ENCODE measurements around the gene SLC22A7.

Gene SLC22A7

GRCh38 chr6:43282636-43283513, 15.2 kb upstream of the SLC22A7 start:
- DNase-seq (ENCODE audit: low read depth, low spot score), result no peak

- no peak for DNase-seq (ENCODE audit: low read depth, low spot score)
Measured at GRCh38 chr6:43283514-43283901, 14.6 kb upstream of the SLC22A7 start.

DNA sequence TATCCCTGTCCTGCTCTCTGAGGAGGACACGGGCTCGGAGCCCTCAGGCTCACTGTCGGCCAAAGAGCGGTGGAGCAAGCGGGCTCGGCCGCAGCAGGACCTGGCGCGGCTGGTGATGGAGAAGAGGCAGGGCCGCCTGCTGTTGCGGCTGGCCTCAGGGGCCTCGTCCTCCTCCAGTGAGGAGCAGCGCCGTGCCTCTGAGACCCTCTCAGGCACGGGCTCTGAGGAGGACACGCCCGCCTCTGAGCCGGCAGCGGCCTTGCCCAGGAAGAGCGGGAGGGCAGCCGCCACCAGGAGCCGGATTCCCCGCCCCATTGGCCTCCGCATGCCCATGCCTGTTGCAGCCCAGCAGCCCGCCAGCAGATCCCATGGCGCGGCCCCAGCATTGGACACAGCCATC, 14.2 kb upstream of the SLC22A7 start:
- no peak for DNase-seq (ENCODE audit: low read depth, low spot score)

- no peak for DNase-seq (ENCODE audit: low read depth, low spot score)
Measured at GRCh38 chr6:43284991-43285781, 12.9 kb upstream of the SLC22A7 start.

GRCh38 chr6:43285832-43286231, 12.2 kb upstream of the SLC22A7 start:
- no peak for DNase-seq (ENCODE audit: low read depth, low spot score)

- no peak for DNase-seq (ENCODE audit: low read depth, low spot score)
Measured at GRCh38 chr6:43286456-43286979, 11.5 kb upstream of the SLC22A7 start.

DNA sequence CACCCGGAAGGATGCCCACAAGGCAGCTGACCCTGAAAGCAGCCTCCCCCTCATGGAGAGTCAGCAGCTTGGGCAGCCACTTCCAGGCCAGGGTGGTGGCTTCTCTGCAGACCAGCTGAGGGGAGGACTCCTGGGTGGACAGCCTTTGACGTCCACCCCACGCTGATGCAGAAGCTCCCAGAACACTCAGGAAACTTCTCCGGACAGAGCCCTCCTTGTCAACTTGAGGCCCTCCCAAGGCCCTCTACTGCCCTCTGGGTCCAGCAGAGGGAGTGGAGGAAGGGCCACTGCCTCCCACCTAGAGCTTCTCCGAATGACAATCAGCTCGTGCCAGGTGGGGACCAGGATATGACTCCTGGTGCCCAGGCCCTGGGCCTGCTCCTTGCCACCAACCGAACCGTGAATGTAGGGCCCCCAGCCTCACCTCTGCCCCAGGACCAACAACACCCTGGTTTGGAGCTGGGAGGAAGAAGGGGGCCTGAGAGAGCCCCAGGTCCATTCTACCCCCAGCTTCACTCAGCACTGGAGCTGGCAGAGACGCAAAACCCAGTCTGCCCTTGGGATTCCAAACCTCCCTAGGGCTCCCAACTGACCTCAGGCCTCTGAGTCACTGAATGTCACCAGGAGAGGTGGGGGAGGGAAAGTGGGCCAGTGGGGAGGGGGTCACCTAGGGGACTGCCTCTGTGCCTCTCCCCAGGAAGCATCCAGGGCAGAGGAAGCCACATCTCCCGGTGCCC, 10.9 kb upstream of the SLC22A7 start:
- no peak for DNase-seq (ENCODE audit: low read depth, low spot score)

- DNase-seq (ENCODE audit: low read depth, low spot score), result no peak
Measured at GRCh38 chr6:43287717-43288679, 10.1 kb upstream of the SLC22A7 start.

DNA sequence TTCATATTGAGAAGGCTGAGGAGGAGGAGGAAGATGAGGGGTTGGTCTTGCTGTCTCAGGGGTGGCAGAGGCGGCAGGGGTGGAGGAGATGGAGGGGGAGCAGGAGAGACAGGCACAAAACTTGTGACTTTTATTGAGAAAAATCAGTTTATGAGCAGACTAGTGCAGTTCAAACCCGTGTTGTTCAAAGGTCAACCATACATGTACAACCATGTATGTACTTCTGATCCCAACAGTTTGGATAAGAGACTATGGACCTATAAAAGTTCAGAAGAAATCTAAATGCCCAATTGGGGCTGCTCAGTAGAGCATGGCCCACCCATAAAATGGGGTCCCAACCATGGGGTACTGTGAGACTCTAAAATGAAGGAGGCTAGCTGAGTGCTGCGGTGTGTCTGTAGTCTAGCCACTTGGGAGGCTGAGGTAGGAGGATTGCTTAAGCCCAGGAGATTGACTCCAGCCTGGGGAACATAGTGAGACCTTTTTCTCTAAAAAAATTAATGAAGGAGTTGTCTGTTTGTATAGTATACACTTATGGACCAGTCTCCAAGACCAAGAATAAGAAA, 7.6 kb upstream of the SLC22A7 start:
- no peak for DNase-seq (ENCODE audit: low read depth, low spot score)

- DNase-seq (ENCODE audit: low read depth, low spot score), result no peak
Measured at GRCh38 chr6:43290905-43291355, 7.1 kb upstream of the SLC22A7 start.

DNA sequence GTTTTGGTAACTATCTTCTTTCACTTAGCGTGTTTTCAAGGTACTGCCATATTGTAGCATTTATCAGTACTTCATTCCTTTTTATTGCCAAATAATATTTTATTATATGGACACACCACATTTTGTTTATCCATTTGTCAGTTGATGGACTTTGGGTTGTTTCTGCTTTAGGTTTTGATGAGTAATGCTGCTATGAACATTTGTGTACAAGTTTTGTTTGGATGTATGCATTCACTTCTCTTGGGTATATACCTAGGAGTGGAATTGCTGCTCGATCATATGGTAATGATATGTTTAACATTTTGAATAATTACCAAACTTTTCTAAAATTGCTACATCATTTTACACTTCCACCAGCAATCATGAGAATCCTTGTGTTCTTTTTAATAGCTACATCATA, 6.4 kb upstream of the SLC22A7 start:
- no peak for DNase-seq (ENCODE audit: low read depth, low spot score)

- DNase-seq (ENCODE audit: low read depth, low spot score), result no peak
Measured at GRCh38 chr6:43292341-43292740, 5.7 kb upstream of the SLC22A7 start.

DNA sequence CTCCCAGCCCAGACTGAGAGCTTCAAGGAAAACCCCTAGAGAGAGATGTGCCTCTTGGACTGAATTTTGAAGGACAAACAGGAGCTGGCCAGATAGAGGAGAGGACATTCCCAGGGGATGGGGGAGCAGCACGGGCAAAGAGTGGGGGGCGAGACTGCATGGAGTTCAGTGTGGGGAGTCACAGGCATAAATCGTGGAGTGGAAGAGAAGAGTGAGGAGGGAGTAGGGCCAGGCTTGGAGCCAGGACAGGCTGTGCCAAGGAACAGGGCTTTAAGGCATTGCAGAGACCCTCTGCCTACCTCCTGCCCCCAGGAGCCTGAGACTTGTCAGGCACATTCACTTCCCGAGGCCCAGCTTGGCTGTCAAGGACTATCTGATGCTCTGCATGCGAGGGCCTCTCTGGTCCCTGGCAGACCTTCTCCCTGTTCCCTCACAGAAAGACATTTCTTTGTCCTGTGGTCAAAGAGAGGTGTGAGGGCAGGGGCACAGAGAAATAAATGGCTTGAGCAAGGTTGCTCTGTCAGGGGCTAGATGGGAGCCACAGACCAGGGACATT, 5.2 kb upstream of the SLC22A7 start:
- no peak for DNase-seq (ENCODE audit: low read depth, low spot score)

DNA sequence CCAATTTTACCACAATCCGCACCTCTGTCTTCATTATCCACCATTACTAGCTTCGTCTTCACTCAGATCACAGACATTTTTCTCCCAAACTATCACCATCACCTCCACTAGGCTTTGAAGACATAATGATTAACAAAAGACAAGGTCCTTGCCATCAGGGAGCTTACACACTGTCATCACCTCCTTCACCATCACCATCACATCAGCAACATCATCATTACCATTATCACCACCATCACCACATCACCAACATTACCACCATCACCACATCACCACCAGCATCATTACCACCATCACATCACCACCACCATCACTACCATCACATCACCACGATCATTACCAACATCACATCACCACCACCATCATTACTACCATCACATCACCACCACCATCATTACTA, 4.4 kb upstream of the SLC22A7 start:
- DNase-seq (ENCODE audit: low read depth, low spot score), result no peak

GRCh38 chr6:43294536-43294935, 3.5 kb upstream of the SLC22A7 start:
- no peak for DNase-seq (ENCODE audit: low read depth, low spot score)

- no peak for DNase-seq (ENCODE audit: low read depth, low spot score)
Measured at GRCh38 chr6:43295456-43295855, 2.6 kb upstream of the SLC22A7 start.

DNA sequence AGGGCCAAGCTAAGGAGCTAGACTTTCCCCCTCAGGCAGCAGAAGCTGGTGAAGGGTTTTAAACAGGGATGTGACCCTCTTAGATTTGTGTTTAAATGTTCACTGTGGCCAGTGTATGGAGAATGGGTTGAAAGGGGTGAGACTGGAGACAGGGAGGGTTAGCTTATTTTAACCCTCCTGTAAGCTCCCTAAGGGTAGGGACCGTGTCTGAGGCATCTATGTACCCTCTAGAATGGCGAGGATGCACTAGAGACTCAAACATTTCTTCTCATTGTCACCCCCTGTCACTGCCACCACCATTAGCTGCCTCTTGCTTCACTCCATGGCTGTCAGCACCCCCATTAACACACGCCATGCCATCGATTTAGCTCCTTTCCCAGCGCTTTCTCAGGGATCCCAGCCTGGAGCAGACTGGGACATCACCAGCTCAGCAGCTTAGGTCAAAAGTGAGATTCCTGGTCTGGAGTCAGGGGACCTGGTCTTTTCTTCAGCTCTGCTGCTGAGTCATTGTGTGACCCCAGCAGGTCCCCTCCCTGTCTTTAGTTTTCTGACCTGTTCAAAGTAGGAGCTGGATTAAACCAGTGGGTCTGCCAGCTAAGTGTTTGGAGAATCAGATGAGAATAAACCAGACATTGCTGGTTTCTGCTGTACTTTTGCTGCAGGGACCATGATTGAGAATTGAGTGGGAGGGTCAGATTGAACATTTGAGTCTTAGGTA, 1.1 kb upstream of the SLC22A7 start:
- no peak for DNase-seq (ENCODE audit: low read depth, low spot score)

GRCh38 chr6:43298565-43299337, 691 bp downstream of the SLC22A7 start:
- DNase-seq (ENCODE audit: low read depth, low spot score), result no peak
